ENCODE measurements around the gene BAG5.
"Not testable (repeated sequence)": the region's sequence is repeated elsewhere in the genome, so short reads cannot be mapped to it uniquely, and the experiment has no call there.

Gene BAG5

DNA sequence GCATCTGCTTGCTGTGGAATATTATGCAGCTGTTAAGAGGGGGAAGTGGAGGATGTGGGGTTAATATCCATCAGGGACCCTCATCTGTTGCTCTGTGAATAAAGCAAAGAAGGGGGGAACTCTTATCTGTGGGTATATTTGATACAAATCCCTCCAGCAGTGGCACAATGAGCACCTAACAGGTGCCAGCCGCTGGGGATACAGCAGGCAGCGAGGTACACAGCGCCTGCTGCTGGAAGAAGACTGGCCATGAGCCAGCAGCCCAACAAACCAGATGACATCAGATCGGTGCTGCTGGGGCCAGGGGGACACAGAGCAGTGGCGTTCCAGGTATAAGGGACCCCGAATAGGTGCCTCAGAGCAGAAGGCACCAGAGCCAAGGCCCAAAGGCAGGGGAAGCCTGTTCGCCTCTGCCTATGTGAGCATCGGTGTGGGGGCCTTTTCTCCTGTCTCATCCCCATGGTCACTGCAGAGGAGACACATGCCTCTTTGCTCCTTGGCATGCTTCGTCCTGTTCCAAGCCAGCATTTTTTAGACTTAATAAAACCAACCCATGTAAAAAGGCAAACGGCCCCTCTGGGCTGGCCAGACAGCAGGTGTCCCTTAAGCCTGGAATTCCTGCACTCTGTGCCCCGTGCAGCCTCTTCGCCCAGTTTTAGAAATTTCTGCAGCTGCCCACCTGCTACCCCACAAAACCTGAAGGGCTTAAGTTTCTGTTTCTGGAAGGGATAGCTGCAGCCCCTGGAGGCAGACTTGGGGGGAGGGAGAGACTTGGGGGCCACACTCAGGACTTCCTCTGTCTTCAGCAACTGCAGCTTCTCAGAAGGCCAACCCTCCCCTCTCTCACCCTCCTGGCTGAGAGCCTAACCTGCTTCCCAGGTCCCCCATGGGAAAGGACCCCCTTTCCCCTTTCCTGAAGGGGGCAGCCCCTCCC lies 38.2 kb downstream of the BAG5 start:
- DNase-seq (ENCODE audit: low read depth in 2 of 2, low spot score in 1 of 2), result no peak

DNA sequence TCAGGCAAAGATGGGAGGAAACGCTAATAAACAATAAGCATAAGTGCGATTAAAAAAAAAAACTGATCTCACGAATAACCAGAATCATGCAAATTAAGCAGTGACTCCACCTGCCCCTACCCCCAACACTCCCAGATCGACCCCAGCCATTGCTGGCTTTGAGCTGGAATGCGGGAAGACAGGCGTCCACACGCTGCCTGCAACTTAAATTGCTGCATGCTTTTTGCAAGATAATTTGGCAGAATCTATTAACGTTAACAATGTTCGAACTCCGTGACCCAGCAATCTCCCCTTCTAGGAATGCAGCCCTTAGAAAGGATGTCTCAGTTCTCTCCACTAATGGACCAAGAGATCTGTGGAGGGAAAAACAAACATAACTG lies 38.9 kb downstream of the BAG5 start:
- DNase-seq (ENCODE audit: low read depth in 2 of 2, low spot score in 1 of 2), result no peak

DNA sequence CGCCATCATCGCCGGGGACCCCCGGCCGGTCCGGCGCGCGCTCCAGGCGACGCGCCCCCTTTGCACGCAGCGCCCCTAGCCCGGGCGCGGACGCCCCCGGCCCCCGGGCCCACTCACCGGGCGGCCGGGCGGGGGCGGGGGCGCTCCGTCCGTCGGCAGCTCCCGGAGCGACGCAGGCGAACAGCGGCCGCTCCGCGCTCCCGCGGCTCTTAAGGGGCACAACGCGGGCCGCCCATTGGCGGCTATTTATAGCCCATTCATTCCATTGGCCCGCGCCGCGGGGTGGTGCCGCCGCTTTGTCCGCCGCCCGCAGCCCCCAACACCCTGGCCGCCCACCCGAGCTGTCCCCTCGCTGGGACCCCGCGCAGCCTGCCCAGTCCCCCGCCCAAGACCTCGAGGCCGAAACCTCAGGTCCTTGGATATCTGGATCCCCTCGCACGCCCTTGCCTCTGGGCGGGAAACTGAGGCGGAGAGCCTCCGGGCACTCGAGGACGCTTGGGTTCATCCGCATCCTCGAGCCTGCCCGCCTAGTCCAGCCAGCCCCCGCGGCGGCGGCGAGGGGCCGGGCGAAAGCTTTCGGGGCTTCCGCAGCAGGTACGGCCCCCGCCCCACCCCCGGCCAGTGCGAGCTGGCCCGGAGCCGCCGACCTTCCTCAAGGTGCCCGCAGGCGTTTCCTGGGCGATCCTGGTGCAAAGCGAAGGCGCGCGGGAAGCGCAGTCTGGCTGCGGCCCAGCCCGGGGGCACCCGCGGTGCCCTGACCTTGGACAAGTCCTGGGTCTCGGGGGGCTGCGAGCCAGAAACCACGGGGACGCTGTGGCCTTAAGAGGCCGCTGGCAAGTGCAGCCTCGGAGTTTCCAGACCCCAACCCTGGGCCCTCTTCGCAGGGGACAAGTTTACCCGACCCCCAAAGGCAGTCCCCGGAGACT lies 39.5 kb downstream of the BAG5 start, which contains the start of gene CKB:
Gene CKB (minus strand): TSS at position 182 of the 926 bp plus-strand sequence. CDS start 337 bp downstream, outside the sequence.
- DNase-seq (ENCODE audit: low read depth in 2 of 2, low spot score in 1 of 2), result no peak

DNA sequence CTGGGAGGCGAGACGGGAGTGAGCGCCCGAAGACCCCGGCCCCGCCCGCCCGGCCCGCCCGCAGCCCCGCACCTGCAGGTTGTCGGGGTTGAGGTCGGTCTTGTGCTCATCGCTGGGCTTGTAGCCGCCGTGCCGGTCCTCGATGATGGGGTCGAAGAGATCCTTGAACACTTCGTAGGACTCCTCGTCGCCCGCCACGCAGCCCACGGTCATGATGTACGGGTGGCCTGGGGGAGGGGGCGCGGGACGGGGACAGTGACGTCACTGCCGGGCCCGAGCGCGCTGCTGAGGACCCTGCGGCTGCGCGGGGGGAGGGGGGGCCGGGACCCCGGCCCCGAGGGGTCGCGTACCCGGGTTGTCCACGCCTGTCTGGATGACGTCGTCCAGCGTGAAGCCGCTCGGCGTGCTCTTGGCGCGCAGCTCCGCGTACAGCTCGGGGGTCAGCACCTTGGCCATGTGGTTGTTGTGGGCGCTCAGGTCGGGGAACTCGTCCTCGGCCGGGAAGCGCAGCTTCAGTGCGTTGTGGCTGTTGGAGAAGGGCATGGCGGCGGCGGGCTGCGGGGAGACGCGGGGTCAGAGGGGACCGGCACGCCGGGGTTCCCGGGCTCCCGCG lies 40.4 kb downstream of the BAG5 start:
- DNase-seq (ENCODE audit: low read depth in 2 of 2, low spot score in 1 of 2), result no peak

DNA sequence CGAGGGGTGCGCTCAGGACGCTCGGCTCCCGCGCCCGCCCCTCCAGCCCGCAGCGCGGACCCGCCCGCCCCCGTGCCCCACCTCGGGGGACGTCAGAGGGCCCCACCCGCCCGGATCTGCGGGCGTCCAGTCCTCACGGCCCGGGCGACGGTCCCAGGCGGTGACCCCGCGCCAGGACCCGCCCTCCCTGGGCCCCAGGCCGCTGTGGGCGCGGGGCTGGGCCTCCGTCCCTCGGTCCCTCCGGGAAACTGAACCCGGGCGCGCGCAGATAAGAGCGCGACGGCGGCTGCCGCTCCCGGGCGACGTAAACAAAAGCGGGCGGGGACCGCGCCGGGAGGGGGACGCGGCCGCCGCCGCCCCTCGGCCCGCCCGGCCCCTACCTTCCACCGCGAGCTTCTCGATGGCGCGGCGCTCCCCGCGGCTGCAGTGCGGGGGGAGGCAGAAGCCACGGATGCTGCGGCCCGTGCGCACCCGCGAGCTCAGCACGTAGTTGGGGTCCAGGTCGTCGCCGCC lies 41.0 kb downstream of the BAG5 start:
- DNase-seq (ENCODE audit: low read depth in 2 of 2, low spot score in 1 of 2), result no peak

DNA sequence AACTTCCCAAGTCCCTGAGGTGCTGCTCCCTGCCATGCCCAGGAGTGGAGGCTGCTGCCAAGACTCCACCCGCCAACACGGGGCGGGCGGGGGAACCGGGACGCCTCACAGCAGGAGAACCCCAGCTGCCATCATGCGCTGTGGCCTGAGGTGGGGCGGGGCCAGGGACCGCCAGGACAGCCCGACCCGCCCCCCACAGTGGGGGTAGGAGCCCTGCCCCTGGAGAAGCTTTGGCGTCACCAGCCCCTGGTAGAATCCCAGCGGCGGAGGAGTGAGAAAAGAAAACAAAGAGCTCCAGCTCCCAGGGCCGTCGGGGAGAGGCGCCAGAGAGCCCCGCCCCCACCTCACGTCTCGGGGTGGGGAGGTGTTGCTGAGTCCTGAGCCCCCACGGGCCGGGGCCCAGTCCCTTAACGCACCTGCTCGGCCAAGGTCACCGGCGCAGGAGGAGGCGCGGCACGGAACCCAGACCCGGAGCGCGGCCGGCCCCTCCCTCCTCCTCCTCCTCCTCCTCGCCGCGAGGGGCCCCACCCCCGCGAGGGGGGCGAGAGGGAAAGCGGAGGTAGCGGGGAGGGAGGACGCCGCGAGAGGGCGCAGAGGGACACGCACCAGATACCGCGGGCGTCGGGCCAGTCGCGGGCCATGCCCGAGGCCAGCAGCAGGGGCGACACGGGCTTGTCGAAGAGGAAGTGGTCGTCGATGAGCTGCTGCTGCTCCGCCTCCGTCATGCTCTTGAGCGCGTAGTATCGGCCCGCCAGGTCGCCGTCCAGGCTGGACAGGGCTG lies 41.6 kb downstream of the BAG5 start:
- peak; percentile 46 for DNase-seq (ENCODE audit: low read depth in 2 of 2, low spot score in 1 of 2)

DNA sequence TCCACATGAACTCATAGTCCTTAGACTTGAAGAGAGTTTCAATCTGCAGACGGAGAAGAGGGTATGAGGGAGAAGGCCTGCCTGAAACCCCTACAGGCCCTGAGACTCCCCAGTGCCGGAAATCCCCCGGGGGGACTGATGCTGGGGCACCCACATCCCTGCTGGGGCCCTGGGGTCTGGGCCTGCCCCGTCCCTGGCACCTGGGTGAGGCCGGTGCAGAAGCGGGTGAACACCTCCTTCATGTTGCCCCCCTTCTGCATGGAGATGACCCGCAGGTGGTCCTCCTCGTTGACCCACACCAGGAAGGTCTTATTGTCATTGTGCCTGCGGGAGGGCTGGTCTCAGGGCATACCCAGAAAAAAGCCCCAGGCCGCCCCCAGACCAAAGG lies 42.2 kb downstream of the BAG5 start:
- no peak for DNase-seq (ENCODE audit: low read depth in 2 of 2, low spot score in 1 of 2)

DNA sequence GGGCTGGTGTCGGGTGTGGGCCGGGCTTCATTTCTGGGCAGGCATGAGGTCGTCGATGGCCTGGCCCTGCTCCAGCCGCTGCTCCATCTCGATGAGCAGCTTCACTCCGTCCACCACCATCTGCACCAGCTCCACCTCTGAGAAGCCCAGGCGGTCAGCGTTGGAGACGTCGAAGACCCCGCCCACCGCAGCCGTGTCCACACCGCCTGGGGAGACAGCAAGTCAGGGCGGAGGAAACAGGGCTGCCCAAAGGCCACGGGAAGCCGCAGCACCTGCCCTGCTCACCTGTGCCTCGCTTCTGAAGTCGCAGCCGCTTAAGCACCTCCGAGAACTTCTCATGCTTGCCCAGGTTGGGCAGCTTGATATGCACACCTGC lies 42.6 kb downstream of the BAG5 start:
- DNase-seq (ENCODE audit: low read depth in 2 of 2, low spot score in 1 of 2), result no peak

DNA sequence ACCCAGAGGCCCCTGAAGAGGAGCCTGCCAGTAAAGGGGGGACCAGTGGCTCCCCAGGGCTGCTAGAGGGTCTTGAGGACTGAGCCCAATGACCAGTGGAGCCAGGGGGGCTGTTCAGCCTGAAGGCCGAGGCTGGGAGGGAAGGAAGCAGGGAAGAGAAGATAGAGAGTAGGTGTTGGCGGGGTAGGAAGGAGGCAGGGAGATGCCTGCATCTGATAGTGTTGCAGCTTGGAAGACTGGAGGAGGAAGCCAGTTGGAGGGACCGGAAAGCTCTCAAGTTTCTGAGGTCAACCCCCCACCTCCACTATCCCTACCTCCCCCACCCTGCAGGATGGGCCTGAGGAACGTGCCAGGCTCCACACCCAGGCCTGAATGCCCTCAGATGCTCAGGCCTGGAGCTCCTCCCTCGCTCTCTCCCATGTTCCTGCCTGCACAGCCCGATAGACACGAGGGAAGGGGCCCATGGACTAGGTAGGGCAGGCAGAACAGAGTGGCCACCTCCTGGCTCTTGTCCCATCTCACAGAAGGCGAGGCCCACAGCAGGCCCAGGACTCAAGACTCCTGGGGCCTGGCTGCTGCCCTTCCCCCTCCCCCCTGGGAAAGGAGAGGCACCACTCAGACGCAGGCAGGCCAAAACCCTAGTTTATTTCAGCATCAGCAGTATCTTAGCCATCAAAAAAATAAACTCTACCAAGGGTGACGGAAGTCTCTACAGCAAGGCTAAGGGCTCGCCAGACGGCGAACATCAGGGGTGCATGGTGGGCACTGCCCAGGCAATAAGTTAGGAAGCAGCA lies 43.2 kb downstream of the BAG5 start:
- no peak for DNase-seq (ENCODE audit: low read depth in 2 of 2, low spot score in 1 of 2)

DNA sequence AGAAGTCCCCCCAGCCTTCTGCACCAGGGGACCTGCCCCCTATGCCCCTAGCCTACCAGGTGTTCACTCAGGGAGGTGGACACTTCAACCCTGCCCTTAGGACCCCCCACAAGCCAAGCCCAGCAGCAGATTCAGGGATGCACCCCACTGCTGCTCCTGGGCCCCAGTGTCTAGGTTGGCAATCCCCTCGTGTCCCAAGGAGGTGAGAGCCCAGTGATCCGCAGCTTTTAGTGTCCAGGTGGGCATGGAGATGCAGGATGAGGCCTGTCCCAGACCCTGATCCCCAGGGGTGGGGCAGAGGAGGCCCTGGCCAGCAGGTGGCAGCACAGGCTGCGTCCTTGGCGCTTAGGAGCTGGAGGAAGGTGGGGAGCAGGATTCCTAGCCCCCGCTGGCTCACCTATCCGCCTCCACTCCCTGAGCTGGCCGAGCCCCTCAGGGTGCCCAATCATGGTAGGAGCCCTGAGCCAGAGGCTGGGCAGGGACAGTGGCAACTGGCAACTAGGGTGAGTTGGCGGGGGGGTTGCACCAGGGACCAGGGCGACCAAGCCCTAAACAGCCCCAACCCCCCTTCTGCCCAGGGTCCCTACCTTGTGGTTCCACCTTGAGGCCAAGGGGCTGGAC lies 43.9 kb downstream of the BAG5 start:
- peak in 1 of 2 donors; percentile 38 for DNase-seq (ENCODE audit: low read depth in 2 of 2, low spot score in 1 of 2)

DNA sequence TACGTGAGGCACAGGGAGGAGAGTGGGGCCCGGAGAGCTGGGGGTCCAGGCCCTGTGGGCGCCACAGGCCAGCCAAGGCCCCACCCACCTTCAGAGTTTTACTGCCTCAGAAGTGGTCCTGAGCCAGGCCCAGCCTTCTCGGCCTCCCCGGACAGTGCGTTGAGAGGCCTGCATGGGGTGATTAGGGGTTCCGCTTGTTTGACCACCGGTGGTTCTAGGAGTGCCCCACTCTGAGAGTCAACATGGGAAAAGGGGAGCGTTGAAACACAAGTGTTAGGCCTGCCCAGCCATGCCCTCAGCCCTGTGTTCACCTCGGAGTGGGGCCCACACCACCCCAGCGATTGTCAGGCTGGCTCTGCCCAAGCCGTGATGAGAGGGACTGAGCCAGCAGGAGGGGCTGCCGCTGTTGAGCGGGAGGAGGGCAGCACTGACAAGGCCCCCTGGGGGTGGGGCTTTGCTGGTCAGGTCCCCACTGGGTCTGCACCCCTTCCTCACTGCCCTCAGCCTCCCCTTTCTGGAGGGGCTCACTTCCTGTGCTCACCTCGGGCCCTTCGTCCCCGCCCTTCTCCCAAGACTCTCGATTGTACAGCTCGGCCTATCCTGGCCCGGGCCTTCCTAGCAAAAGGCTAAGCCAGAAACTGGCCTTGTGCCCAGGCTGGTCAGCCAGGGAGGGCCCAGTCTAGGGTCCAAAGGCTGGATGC lies 44.6 kb downstream of the BAG5 start:
- DNase-seq (ENCODE audit: low read depth in 2 of 2, low spot score in 1 of 2), result no peak

DNA sequence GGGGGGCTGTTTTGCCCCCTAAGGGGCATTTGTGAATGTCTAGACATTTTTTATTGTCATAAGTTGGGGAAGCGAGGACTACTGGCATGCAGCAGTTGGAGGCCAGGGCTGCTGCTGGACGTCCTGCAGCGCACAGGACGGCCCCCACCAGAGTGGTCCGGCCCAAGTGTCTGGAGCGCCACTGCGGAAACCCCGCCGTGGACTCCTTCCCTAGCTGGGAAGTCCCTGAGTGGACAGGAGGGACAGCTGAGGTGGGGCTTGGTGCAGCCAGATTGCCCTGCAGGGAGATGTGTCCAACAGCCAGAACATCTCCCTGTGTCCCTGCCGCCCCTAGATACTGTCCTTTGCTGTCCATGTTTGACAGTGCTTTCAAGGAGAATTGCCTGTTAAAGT lies 45.3 kb downstream of the BAG5 start:
- DNase-seq (ENCODE audit: low read depth in 2 of 2, low spot score in 1 of 2), result no peak

DNA sequence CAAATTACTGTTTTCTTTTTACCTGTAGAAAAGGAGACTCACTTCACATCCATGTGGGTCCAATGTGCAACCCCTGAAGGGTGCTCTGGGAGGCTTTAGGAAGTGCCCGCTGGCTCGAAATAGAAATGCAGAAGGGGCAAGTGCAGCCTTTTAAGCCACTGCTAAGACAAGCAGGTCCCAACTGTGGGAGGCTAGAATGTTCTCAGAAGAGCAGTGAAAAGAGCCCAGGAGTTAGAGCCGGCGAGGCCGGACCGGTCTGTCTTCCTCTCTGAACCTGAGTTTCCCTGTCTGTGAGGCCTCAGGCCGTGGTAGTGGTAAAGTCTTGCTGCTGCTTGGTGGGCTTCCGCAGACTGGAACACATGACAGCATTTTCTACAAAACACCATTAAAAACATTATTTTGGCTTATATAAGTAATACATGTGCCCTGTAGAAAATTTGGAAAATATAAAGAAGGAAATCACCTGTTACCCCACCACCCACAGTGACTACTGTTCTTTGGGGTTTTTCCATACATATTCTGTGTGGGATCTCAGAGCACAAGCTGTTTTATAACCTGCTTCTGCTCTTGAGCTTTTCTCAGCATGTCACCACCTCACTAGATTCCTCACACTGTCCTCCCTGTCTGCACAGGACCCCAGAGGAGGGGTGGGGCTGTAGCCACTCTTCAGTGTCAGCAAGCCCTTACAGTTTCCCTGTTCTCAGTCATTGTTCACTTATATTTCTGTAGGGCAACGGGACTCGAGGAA lies 45.9 kb downstream of the BAG5 start:
- no peak for DNase-seq (ENCODE audit: low read depth in 2 of 2, low spot score in 1 of 2)

DNA sequence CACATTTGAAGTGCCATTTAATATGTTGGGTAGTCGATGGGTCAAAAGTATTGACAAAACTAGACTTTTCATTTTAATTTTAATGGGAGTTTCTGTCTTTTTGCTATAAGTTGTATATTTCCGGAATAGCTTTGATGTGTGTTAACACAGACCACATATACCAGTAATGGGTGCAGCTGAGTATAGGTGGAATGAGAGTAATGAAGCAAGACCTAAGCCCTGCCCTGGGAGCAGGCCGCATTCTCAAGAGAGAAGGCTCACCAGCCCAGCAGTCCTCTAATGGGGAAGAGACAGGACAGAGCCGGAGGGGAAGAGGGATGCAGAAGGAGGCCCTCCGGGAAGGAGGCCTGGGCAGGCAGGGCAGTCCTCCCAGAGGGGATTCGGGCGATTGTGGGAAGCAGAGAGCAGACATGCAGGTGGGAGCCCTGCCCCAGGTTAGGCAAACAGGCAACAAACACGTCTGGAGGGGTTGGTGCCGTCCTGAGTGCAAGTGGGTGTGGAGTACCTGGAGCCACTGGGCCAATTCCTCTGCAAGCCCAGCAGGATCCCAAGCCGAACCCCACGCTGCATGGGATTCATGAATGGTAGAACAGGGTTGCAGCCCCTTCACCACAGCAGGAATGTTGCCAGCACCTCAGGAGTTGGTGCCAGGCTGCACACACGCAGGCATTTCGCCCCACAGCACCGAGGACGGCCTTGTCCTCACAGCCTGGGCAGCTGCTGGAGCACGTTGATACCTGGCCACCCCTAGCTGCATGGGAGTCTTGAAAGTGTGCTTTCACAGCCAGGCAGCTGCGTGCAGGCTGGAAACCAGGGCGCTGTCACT lies 47.6 kb downstream of the BAG5 start:
- no peak for DNase-seq (ENCODE audit: low read depth in 2 of 2, low spot score in 1 of 2)

DNA sequence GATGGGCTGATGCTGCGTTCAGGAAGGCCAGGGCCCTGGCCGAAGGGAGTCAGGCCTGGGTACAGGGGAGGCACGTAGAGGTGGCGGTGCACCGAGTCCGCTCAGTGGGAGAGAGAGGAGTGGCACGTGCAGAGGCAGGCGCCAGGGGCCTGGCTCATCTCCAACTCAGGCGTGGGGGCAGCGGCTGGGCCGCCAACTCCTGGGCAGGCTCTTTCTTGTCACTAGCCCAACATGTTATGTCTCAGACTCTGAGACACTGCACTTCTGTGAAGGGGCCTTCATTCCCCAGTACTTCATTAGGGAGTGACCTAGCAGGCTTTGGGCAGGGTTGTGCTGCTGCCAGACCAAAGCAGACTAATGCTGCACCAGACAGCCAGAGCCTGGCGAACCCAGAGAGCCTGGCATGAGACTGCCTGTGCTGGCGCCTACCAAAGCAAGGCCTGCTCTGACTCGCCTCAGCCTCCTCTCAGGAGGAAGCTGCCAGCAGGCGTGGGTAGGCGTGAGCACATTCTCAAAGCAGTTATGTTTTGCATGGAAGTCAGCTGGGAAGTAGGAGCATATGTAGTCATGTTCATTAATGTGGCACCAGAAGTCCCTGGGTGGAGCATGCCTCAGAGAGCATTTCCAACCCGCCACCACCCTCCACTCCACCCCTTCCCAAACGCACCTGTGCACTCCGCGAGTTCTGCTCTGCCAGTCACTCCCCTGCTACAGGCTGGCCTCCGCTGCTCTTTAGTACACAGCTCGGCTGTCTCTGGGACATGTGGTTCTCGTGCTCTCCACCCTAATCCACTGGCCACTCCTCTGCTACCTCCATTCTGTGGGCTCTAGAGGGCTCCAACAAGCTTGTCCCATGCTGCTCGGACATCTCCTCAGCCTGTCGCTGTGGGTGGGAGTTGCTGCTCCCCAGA lies 49.5 kb downstream of the BAG5 start:
- DNase-seq (ENCODE audit: low read depth in 2 of 2, low spot score in 1 of 2), result no peak

DNA sequence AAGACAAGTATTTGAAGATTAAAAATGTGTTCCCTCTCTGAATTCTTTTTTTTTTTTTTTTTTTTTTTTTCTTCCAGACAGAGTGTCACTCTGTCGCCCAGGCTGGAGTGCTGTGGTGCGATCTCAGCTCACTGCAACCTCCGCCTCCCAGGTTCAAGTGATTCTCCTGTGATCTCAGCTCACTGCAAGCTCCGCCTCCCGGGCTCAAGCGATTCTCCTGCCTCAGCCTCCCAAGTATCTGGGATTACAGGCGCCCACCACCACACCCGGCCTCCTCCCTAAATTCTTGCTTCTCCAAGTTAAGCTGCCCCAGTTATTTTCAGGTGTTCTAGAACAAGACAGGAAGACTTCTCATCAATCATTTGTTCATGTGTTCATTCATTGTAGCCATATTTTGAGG lies 50.3 kb downstream of the BAG5 start:
- not testable (repeated sequence) for DNase-seq (ENCODE audit: low read depth in 2 of 2, low spot score in 1 of 2)
